Fibroblast of peridontal ligament (primary cell): ENCODE measurements around the gene FEZF1.
A peak's percentile ranks its signal among the peaks of the same experiment; 100 is the strongest.
"Not testable (repeated sequence)": the region's sequence is repeated elsewhere in the genome, so short reads cannot be mapped to it uniquely, and the experiment has no call there.

Experiments
- DNase-seq: peaks from one replicate; pipeline ENCODE4 v3.0.0-alpha.2; 2010; ENCODE audit errors: extremely low read depth

Gene FEZF1

DNA sequence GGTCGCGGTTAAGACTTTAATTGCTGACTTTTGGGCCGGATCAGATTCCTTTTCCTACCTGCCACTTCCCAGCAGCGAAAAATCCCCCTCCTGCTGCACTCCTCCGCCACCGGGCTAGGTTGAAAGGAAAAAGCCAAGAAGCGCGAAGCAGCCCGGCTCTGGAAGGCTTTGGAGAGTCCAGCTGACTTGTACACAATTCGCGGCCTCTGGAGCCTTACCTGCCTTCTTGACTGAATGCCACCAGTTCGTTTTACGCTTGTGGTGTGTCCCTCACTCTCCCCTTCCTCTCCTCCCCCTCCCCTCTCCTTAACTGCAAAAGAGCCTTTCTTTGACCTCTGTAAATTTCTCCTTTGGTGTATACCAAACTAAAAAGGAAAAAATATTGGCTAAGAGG, 2.7 kb upstream of the FEZF1 start:
- DNase-seq = no peak

DNA sequence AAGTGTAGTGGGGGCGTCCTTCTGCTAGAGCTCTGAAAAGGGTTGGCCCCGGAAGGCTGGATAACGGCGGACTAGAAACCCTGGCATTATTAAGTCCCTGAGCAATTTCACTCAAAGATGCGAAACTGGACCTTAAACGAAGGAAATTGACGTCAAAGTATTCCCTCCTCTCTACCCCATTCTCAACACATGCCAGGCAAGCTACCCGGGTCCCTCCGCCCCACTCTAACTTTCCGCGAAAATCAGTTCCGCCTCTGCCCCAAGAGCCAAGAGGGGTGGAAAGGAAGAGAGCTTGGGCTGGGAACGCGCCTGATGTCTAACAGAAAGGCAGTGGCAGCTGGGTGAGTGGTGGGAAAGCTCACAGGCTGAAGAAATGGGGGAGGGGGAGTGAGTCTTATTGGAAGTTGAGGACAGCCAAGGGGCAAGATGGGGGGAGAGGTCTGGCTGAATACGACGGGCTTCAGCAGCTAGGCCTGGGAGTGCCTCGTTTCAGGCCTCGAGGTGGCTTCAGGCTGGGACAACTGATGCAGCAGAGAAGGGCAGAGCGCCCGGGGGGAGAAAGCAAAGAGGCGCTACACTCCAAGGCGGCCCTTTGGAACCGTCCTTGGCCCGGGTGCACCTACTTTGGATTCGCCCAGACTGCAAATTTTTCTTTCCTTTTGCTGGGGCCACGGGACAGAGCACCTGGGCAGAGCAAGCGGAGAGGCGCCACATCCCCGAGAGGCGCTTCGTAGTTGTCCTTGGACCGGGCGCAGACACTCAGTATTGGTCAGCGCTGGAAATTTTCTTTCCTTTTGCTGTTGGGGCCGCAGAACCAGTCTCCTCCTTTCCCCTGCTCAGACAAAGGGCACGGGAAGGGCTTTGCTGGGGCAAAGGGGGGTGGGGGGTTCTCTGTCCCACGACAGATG, 2.0 kb upstream of the FEZF1 start:
- DNase-seq = no peak

DNA sequence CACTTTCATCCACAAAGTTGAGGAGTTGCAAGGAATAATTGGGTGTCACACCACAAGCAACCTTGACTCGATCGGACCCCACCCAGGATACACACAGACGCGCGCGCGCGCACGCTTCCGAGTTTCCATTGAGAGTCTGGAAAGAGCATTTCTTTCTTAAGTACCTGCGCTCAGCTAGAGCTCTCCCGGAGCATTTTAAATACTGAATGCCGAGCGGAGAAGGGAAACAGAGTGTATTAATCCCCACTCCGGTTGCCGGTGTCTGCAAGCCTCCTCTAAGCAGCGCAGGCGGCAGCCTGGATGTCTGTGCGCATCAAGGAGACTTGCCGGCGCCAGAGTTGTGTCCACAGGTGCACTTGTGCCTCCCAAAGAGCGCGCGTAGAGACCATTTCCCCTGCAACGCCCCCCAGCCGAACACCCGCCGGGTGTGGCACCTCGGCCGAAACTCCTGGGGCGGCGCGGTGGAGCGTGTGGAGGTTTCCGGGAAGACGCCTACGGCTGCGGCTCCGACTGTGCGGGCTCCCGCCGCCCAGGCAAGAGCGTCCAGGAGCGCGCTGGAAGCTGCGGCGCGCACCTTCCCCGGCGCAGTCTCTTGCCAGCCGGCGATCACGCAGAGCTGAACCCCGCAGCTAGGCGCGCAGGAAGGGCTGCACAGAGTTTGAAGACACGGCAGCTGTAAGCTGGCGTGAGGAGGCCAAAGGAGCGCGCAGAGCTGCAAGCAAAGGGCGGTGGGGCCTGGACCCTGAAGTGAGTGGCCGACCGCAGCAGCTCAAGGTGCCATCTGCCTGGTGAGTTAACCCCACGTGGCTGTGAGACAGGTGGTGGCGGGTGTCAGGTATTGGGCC, 1.1 kb upstream of the FEZF1 start:
- no peak for DNase-seq

DNA sequence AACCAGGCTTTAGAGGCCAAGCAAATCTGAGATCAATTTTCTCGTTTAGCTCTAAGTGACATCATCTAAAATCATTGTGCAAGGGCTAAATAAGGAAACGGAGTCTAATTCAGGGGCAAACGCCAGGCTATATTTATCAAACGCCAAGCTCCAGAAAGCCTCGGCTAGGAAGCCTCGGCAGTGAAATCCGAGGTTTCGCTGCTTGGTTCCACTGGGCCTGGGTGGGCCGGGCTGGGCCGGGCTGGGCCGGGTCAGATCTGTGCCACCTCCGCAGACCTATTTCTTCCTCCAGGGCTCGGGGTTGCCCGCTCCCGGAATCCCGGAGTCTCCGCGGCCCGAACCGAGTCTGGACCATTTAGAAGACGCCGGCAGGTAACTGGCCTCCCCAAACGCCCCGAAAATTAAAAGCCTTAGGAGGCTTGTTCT, 459 bp upstream of the FEZF1 start:
- peak; percentile 64 for DNase-seq

DNA sequence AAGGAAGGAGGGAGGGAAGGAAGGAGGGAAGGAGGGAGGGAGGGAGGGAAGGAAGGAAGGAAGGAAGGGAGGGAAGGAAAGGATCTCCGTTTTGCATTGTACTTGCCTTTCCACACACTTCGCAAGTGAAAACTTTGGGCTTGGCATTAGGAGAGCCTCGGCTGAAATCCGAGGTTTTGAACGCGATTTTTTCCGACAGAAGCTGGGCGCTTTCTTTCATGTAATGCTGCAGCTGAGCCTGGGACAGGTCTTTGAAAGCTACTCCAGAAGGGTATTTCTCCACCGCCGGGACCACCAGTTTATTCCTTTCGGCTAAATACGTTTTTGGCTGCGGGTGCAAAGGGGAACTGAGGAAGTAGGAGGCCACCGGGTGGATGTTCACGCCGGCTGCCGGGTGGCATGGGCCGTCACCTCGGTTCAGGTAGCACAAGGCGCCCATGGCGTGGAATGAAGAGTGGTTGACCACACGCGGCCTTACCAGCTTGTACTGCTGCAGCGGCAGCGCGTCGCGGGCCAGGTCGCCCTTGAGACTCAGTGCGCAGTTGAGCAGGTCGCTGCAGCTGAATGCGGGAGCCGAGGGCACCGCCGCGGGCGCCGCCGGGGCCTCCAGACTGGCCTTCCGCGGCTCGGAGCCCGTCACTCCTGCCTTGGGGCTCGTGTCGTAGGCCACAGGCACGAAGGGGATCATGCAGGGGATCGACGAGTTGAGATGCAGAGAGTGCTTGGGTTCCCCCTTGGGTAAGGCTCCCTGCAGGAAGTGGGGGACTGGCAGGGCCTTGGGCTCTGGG, 825 bp downstream of the FEZF1 start:
- no peak for DNase-seq

DNA sequence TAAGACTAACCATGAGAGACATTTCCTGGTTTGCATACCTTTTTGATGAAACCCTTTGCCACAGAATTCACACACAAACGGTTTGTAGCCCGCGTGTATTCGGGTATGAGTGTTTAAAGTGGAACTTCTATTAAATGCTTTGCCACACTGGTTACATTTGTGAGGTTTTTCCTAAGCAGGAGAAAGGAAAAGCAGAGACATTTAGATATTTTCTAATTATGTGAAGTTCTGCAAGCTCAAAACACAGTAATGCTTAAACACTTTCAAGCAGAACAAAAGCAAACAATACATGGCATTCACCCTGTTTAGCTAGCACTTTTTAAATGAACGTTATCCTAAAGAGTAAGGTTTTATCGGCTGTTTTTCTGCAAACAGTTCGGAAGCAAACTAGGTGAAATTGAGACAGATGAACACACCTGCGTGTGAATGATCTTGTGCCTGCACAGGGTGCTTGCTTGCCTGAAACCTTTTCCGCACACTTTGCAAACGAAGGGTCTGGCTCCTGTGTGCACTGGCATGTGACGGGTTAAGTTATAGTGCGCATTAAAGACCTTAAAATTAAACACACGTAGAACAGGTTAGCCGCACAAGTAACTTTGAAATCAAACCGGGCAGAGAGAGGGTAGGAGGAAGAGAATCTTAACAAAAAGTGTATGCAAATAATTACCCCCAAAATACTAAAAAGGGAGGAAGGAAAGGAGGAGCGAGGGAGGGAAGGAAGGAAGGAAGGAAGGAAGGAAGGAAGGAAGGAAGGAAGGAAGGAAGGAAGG, 1.6 kb downstream of the FEZF1 start:
- no peak for DNase-seq

DNA sequence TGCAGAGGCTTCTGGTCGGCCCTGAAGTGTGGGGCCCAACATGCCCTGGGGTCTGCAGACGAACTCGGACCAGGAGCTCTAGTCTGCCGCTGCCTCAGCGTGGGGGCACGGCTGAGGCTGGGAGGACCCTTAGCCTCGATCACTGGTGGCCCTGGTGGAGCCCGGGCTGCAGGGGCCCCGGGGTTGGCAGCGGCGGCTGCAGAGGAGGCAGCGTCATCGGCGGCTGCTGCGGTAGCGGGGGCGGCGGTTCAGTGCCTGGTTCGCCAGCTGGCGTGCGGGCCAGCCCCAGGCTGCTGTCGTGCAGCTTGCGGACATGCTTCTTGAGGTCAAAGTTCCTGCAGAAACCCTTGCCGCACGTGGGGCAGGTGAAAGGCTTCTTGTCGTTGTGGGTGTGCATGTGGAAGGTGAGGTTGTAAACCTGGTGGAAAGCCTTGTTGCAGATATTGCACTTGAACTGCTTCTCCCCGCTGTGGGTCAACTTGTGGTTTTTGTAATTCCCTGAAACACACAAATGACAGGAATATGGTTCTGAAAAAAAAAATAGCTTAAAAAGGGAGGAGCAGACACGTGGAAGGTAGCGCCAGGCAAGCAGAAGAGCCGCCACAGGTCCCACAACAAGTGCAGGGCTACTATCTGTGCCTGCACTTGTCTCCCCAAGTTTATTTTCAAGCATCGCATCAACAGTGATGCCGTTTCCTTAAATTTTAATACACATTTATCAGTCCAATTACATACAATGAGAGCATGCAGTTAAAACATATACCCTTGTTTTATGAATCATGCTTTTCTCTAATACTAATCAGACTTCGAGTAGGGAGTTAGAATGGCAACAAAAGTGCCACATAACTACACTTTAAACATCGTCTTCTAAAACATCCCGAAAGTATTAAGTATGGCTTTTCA, 2.4 kb downstream of the FEZF1 start:
- no peak for DNase-seq

DNA sequence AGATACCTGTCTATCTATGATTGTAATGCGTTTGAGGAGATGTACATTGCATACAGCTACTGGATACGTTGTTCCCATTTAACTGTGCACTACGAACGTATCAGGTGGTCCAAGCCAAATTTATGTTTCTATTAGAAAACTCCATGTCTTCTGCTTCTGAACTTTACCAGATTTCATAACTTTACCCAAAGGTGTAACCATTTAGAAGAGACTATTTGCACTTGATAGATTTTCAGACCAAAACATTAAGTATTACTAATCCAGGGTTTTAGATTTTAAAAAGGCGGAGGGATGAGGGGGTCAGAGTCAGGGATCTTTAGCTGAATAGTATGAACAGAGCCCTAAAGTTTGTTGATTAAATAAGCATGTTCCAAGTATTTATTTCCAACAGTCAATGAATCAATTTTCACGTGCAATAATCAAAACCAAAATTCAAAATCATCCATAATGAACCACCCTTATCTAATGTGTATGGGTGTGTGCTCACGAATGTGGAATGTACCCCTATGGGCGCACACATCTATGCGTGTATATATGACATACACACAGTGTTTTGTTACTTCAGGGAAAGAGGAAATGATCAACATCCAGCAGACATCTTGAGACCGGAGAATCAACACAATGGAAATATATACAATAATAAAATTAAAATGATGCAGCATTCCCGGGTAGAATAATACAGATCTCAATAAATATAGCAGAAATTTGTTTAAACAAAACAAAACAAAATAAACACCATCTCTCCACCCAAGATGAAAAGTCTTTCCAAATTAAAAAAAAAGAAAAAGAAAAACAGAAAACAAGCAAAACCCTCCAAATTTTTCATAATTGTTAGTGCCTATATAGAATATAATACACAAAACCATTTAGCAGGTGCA, 3.4 kb downstream of the FEZF1 start:
- no peak for DNase-seq

DNA sequence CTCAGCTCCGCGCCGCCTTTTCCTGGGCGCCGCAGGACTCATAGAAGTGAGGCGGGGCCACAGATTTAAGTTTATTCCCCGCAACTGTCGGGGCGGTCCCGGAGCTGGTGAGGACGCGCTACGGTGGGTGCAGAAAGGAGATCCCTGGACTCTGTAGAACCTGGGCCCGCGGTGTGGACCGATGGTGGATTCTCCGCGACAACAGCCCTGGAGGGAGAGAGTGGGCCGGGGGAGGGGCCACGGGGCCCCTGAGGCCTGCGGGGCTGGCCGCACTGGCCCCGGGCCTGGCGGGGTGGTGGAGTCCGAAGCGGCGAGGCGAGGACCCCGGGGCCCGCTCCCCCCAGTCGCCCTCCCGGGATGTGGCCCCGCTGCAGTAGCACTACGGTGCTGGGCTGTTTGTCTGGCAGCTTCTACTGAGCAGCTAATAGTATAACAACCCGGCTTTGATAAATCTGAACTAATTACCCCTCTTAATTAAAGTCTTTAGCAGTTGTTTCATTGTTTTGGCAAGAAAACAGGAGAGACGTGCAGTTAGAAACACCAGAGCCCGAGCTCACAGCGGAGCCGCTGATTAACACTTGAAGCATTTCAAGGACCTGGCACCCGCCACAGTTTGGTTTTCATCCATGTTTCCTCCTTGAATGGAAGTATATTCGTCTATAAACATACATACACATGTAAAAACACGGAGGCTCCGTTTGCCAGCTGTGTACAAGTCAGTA, 4.2 kb downstream of the FEZF1 start:
- DNase-seq = no peak

DNA sequence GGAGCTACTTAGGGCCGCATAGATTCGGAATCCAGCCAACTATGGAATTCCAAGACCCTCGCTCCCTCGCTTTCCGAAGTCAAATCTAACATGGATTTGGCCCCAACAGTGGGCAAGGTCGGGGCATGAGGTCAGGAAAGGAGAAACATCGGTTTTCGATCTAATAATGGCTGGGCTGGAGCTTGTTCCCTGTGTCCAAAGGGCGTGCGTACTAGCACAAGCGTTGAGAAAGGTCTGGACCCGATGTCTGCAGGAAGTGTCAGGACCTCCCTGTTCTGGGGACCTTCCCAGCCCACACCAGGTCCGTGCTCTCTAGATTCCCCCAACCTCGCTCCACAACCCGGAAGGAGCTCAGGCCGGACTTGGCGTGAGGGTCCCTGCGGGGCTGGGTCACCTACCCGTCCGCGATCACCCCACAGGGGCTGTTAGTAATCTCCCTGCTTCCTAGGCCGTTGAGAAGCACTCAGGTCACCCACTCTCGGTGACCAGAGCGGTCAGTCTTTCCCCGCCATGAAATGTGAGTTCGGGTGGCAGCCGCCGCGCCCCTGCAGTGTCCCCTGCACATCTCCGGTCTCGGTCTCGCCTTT, 4.8 kb downstream of the FEZF1 start:
- no peak for DNase-seq

DNA sequence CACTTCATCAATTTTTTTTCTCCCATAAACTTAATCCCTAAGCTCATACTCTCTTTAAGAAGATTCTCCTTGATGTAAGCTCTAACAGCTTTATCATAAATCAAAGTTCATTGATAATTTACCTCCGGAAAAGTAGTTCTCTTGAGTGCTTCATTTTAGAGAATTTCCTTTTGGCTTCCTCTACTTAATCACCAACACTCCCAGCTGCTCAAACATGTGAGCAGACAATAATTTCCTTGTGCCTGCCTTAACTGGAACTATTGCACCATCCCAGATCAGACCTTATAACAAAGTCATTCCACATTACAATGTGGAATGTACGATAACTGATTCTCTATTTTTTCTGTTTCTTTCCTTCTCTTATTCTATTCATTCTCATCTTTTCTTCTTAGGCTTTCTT, 5.9 kb downstream of the FEZF1 start:
- no peak for DNase-seq

DNA sequence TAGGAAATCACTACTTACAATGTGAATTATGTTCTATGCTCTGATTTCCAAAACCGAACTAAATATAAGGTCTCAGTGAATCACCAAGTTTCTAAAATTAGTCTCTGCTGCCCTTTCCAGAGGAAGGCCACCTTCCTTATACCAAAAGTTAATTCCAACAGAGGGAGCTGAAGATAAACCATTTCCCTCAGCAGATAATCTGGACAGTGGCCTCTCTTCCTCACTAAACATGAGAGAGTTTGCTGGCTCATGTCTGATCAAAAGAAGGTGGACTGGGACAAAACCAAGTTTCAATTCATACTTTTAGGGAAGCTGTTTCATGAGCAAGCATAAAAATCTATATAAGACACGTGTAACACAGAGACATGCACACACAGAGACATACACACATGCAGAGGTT, 6.4 kb downstream of the FEZF1 start:
- no peak for DNase-seq

DNA sequence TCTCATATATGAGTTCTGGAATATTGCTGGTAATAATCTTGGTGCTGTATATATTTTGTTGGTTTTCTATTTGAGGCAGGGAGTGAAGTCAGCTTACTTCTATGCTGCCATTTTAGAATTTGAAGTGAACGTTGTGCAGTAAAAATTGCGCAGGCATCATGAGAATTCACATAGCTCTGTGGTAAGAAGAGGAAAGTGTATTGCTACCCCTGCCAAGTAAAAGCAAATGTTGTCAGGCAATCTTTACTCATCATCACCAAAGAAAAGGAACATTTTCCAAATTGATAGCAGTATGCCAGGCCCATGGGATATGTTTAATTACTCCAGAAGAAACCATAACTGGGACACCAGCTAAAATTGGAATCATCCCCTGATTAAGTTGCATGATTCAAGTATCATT, 13.4 kb downstream of the FEZF1 start:
- DNase-seq = no peak

DNA sequence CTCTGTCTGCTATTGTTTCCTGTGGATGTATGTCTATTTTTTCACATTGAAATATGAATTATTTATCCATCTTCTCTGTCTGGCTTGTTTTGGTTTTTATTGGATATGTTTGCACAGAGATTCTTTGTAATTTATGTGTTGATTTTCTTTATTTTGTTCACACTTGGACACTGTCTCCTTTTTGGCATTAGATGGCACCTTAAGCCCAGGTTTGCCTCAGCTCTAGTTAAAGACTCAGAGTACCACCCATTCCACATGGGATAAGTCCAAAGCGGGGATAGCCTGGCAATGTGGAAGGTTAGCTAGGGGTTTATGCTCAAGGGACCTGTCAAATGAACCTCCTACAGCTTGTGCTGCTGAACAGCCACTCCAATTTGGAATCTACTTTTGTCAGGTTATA, 14.1 kb downstream of the FEZF1 start:
- DNase-seq = no peak

DNA sequence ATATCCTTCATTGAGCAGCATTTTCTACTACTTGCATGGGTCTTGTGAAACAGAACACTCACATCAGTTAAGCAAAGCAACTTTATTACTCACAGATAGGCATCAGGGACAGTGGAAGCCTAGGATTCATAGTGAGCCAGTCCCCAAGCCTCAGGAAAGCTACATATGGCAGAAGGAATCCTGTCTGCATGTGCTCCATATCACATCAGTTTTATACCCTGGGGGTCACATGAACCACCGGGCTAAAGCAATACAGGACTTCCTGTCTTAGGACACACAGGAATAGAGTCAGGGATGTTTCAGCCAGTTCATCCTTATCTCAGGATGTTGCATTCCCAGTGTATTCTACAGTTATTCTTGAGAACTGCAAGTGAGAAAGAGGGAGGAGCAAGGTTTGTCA, 15.1 kb downstream of the FEZF1 start:
- no peak for DNase-seq

DNA sequence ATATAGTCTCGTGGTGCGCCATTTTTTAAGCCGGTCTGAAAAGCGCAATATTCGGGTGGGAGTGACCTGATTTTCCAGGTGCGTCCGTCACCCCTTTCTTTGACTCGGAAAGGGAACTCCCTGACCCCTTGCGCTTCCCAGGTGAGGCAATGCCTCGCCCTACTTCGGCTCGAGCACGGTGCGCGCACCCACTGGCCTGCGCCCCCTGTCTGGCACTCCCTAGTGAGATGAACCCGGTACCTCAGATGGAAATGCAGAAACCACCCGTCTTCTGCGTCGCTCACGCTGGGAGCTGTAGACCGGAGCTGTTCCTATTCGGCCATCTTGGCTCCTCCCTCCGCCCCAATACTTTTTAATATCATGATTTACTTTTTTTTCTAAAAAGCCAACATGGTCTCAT, 19.9 kb downstream of the FEZF1 start:
- DNase-seq = not testable (repeated sequence)

DNA sequence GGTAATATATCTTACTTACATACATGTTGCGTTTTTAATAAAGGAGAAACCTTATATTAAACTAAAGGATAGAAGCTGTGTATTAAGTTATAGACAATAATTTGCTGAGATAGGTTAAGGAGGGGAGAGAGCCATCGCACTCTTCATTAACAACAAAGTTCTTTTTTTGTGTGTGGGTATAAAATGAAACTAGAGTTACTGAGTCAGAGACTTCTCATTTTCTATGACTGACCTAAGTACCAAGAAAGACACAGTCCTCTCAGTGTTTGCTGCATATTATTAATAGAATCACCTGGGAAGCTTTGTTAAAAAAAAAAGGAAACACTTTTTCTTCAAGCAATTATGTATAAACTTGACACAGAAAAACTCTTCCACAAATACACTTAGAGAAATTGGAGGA, 31.4 kb downstream of the FEZF1 start:
- no peak for DNase-seq

DNA sequence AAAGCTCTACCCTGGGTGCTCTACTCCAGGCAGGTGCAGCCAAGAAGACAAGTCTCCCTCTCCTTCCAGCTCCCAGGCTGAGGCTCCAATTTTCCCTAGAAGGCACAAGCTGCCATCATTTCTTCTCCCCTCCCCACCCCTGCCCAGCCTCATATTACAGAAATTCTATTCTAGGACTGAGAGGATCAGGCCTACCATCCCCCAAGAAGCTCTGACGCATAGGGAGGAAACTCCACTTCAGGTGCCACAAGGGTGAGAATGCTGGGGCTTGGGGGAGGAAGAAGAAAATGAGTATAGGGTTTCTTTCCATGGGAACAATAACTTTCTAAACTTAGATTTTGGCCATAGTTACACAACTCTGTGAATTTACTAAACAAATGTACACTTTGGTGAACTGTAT, 35.3 kb downstream of the FEZF1 start:
- DNase-seq = no peak
